SH-SY5Y (cell line): ENCODE measurements around the gene ABHD17C.
A peak's percentile ranks its signal among the peaks of the same experiment; 100 is the strongest.

ENCODE experiments used
- GATA2 ChIP-seq: IDR thresholded peaks from 2 replicates; pipeline ENCODE4 v1.6.1; 2011; ENCODE audit warnings: mild to moderate bottlenecking, low read depth, low read length
- GATA3 ChIP-seq: IDR thresholded peaks from 2 replicates; pipeline ENCODE4 v1.6.1; 2011; ENCODE audit warnings: low read depth, mild to moderate bottlenecking, low read length, moderate library complexity

Gene ABHD17C

DNA sequence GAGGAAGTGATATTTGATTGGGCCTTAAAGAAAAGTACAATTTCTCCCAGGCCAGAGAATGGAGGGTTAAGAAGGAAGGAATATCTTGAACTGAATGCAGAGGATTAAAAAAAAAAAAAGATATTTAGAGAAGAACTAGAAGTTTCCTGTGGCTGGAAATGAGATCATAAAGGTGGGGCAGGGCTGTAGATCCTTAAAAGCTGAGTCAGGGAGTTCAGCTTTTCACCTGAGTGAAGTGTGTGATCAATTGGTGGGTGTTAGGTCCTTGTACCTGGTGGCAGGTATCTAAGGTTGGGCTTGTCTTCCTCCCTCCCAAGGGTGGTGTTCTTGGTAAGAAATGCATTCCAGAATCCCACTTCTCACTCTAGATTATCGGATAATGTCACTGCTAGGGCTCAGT is 95.9 kb downstream of the ABHD17C start:
- no peak for TF ChIP-seq GATA3
- TF ChIP-seq GATA2 = no peak

DNA sequence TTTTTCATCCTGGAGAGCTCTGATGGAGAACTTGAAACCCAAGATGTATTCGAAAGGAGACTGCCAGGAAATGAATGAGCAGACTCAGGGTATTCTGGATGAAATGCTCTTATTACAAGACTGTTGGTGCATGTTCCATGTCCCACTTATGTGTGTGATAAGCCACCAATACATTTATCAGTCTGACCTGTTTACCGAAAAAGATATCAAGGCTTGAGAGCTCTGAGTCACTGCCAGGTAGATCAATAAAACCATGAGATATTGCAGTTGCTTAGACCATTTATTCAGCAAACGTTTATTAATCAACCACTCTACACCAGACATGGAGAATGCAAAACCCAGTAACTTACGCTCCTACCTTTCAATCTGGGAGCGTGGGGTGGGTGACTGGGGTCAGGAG is 101.3 kb downstream of the ABHD17C start:
- no peak for TF ChIP-seq GATA2

DNA sequence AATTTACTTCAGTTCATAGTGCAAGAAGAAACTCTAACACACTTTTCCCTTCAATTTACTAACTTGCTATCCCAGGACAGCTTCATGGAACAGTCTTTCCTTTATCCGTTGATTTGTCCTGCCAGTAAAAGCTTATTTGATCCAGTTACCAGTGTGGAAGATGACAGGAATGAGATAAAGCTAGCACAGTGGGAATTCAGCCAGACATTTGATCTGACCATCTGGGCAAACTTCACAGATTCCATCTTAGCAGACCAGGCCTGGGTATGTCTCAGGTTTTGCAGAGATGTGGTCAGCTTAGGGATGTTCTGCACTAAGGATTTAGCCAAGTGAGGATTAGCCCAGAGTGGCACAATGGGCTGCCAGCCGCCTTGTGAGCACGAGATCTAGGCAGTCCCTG is 103.8 kb downstream of the ABHD17C start:
- TF ChIP-seq GATA2 (peak; percentile 89), GATA3 (peak; percentile 87)

DNA sequence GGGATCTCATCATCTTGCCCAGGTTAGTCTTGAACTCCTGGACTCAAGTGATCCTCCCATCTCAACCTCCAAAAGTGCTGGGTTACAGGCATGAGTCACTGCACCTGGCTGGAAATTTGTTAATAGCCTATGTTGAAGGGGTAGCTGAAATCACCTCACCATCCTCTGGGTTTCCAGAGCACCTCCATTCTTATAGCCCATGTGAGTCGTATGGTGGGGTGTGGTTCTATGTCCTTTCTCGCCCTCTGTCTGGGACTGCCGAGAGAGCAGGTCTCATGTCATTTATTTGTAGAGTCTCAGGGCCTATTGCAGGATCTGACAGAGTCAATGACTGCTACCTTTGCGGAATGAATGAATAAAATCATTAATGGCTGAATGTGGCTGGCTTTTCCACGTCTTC is 105.0 kb downstream of the ABHD17C start:
- TF ChIP-seq GATA3 = no peak

DNA sequence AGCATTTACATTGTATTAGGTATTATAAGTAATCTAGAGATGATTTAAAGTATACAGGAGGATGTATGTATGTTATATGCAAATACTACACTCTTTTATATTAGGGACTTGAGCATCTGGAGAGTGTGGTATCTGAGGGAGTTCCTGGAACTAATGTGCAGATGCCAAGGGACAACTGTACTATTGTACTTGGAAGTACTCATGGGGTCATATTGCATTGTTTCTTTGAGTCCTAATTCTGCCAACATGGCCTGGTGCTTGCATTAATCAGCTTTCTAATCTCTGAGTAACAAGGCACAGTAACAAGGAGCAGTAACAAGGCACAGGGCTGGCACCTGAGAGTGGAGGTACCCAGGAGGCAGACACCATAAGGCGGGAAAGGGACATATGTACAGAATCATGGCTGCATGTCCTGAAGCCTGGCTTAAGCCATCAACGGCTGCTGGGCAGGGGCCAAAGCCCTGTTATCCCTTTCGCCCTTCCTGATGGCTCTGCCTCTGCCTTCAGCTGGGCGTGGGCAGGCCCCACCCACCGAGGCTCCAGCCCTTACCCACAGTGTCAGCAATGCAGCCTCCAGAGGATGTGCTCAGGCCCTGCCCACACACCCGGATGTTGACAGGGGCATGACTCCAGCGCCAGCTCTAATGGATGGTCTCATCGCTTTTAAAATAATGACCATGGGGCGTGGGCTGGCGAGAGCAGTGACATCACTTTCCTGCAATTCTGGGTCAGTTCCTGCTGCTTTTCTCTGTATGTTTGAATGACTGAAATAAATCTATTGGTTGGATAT is 107.0 kb downstream of the ABHD17C start:
- no peak for TF ChIP-seq GATA3

DNA sequence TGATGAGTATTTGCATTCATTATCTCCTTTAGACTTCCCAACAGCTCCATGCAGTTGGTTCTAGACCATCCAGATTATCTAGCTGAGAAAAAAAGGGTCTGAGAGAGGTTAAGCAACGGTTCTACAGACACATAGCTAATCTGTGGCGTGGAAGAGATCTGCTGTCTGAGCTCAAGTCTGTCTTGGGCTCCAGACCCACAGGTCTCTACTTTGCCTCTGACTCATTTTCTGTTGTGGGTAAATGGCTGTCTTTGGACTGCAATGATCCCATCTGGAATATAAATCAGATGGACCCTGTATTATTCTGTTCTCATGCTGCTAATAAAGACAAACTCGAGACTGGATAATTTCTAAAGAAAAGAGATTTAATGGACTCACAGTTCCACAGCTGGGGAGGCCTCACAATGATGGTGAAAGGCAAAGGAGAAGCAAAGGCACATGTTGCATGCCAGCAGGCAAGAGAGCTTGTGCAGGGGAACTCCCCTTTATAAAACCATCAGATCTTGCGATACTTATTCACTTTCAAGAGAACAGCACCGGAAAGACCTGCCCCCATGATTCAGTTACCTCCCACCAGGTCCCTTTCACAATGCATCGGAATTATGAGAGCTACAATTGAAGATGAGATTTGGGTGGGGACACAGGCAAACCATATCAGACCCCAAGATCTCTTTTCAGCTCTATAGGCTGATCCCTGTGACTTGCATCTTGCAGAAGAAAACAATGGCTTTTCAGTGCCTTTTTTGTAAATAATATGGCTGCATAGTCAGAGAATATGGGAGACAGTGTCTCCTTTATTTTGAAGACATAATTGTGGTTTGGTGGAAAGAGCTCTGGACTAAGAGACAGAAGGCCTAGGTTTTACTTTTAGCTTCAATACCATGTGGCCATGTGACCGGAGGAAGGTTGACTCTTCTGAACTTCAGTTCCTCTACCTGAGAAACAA is 108.7 kb downstream of the ABHD17C start:
- TF ChIP-seq GATA3 = no peak
- no peak for TF ChIP-seq GATA2

DNA sequence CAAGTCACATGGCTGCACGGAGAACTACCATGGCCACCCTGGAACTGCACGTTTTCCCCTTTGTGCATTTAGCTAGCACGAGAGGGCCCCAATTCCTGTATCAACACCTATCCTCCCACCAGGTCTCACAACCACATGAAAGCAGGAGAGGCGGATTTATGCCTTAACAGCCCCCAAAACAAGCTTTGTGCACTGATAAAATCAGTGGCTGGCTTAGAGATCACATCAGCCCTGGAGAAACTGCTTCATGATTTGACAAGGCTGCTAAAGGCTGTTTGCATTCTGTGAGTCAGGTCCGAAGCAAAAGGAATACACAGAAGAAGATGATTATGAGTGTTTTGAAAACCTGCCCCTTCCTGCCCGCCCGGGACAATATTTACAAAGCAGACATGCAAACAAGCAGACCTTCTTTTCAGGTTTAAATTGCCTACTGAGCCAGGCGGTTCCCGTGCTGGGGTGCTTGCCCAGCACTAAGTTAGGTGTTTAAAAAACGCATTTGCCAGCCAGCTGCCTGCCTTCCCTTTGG is 109.9 kb downstream of the ABHD17C start:
- peak; percentile 82 for TF ChIP-seq GATA2
- peak; percentile 54 for TF ChIP-seq GATA3
